Measurements from ENCODE around the gene OCEL1.

- TF ChIP-seq CTCF (IDR thresholded peaks at IDR 0.05): no peak
- TF ChIP-seq ZFX (IDR thresholded peaks at IDR 0.05; ENCODE audit: borderline replicate concordance): no peak
Observed at GRCh38 chr19:17229890-17230289, 3.9 kb downstream of the OCEL1 start.

All from 22Rv1 (cell line).